ENCODE results near the gene PLEKHA8.

PLEKHA8 gene

DNA sequence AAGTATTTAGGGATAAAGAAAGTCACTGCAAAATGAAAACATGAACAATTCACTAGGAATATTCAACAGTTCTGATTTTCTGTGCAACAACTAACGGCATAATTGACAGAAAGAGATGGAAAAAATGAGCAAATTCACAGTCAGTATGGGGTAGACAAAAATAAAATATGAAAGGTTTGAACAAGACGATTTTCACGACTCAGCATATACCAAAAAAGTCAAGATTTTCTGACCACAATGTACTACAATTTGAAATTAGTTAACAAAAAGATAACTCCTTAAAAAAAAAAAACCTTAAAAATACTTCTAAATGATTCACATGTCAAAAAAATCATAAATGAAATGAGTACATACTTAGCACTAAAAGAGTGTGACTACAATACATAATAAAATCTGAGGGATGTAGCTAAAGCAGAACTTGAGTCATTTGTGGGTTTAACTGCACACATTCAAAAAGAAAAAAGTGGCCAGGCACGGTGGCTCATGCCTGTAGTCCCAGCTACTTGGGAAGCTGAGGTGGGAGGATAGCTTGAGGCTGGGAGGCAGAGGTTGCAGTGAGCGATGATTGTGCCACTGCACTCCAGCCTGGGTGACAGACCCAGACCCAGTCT lies 84.0 kb downstream of the PLEKHA8 start:
- no peak overlapping the region for H3K4me3 Mint-ChIP-seq
- no peaks in the 10 kb centered on the region for H3K36me3 Mint-ChIP-seq (ENCODE audit: insufficient read depth)
- peaks cover 5 to 7% of the 10 kb centered on the region in 2 donors for H3K4me1 Mint-ChIP-seq (ENCODE audit: low read depth in 2 of 2)
- no peak overlapping the region for H3K27ac Mint-ChIP-seq
- DNase-seq = no peak
- H3K27me3 Mint-ChIP-seq = no peaks in the 10 kb centered on the region
- ATAC-seq (replicated peaks) = no peak
- peaks cover 0 to 3% of the 10 kb centered on the region in 2 donors for H3K9me3 Mint-ChIP-seq

DNA sequence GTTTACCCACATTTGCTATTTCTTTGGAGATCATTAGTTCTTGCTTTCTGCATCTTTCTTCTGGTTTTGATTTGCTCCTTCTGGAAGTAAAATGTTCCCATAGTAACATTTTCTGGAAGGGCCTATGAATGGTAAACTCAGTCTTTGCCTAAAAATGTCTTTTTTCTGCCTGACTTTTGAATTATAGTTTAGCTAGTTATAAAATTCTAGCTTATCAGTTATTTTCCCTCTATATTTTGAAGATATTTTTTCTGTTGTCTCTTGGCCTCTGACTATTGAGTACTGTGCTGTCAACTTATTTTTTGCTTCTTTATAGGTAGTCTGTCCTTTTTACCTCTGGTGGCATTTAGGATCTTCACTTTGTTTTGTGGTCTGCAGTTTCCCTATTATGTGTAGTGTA lies 84.9 kb downstream of the PLEKHA8 start:
- H3K9me3 Mint-ChIP-seq = peaks cover 0 to 3% of the 10 kb centered on the region in 2 donors
- H3K27ac Mint-ChIP-seq = no peak overlapping the region
- H3K27me3 Mint-ChIP-seq = no peaks in the 10 kb centered on the region
- peaks cover 3% of the 10 kb centered on the region for H3K36me3 Mint-ChIP-seq (ENCODE audit: insufficient read depth)
- DNase-seq = no peak
- peaks cover 5 to 7% of the 10 kb centered on the region in 2 donors for H3K4me1 Mint-ChIP-seq (ENCODE audit: low read depth in 2 of 2)
- ATAC-seq (replicated peaks) = no peak
- no peak overlapping the region for H3K4me3 Mint-ChIP-seq

DNA sequence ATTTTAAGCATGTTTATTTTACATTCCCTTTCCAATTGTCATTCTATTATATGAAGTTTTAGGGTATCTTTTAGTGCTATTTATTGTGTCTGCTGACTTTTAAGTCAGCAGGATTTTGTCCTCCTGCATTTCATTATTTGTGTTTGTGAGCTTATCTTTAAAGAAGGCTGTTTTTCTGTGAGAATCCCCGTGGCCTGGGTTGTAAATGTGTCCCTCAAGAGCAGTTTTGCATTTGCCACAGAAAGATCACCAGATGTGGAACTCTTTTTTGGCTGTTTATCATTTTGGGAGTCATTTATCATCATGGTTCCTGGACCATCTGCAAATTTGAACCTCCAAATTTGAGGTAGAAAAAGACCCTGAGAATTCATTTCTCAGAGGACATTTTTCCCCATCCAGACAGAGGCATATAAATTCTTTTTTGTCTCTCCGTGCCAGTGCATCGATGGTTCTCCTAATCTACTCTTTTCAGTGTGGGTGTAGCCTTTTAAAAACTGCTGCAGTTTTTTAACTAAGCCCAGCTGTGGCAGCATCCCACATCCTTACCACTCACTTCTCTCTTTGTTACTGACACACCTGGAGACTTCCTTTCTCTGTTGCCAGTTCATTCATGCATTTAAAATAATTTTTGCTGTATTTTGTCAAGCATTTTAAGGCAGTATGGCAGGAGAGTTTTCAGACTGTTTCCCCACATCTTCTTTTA lies 86.5 kb downstream of the PLEKHA8 start:
- no peaks in the 10 kb centered on the region for H3K27me3 Mint-ChIP-seq
- H3K4me1 Mint-ChIP-seq (ENCODE audit: low read depth in 2 of 2) = peaks cover 5 to 7% of the 10 kb centered on the region in 2 donors
- no peak overlapping the region for H3K4me3 Mint-ChIP-seq
- peaks cover 0 to 3% of the 10 kb centered on the region in 2 donors for H3K9me3 Mint-ChIP-seq
- H3K27ac Mint-ChIP-seq = no peak overlapping the region
- peaks cover 7% of the 10 kb centered on the region for H3K36me3 Mint-ChIP-seq (ENCODE audit: insufficient read depth)
- no peak for ATAC-seq (replicated peaks)
- DNase-seq = no peak

DNA sequence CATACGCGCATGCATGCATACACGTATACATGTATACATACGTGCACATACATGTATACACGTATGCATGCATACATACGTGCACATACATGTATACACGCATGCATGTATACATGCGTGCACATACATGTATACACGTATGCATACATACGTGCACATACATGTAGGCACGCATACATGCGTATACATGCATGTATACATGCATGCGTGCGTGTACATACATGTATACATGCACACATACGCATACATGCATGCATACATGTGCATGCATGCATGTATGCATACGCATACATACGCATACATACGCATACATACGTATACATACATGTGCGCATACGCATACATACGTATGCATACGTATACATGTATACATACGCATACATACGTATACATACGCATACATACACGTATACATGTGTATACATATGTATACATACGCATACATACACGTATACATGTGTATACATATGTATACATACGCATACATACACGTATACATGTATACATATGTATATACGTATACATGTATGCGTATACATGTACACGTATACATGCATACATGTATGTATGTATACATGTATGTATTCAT lies 87.6 kb downstream of the PLEKHA8 start:
- no peak overlapping the region for H3K4me3 Mint-ChIP-seq
- peaks cover 0 to 3% of the 10 kb centered on the region in 2 donors for H3K9me3 Mint-ChIP-seq
- DNase-seq (no peak), ATAC-seq (replicated peaks) (no peak)
- peaks cover 7% of the 10 kb centered on the region for H3K36me3 Mint-ChIP-seq (ENCODE audit: insufficient read depth)
- no peak overlapping the region for H3K27ac Mint-ChIP-seq
- peaks cover 5 to 7% of the 10 kb centered on the region in 2 donors for H3K4me1 Mint-ChIP-seq (ENCODE audit: low read depth in 2 of 2)
- H3K27me3 Mint-ChIP-seq = no peaks in the 10 kb centered on the region

DNA sequence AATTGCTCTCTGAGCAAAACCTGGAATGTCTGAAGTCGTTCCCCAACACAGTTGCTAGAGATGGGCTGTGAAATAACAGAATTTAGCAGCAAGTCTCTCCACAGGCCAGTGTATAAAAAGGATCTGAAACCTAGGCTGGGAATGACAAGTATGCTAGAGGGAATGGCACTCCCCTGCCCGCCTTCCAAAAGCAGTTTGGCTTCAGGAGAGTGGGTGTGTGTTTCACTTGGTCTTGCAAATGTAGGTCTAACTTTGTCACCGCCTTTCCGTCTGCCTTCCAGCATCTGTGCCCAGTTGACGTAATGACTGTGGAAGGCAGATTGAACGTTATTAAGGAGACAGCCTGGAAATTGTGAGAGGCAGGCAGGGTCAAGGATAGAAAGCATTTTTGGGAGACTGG lies 88.6 kb downstream of the PLEKHA8 start:
- H3K27me3 Mint-ChIP-seq = no peaks in the 10 kb centered on the region
- DNase-seq (no peak), ATAC-seq (replicated peaks) (no peak)
- H3K27ac Mint-ChIP-seq = no peak overlapping the region
- H3K9me3 Mint-ChIP-seq = peaks cover 0 to 3% of the 10 kb centered on the region in 2 donors
- H3K36me3 Mint-ChIP-seq (ENCODE audit: insufficient read depth) = peaks cover 7% of the 10 kb centered on the region
- H3K4me3 Mint-ChIP-seq = no peak overlapping the region
- H3K4me1 Mint-ChIP-seq (ENCODE audit: low read depth in 2 of 2) = peaks cover 5 to 7% of the 10 kb centered on the region in 2 donors

DNA sequence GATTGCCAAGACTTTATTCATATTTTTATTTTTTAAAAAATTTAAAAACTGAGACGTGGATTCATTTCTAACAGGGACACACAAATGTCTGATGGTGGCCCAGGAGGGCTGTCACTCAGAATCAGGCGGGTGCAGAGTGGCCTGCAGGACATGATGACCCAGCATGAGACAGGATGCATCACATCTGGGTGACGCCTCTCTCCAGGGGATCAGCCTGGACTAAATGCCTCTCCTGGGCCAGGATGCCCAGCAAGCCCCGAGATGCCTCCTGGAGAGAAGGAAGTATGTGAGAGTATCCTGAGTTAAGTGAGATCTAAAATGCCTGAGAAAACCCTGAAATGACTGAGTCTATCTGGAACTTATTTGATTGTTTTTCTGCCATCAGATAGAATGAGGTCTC lies 89.7 kb downstream of the PLEKHA8 start:
- Mint-ChIP-seq H3K4me3 (no peak overlapping the region), H3K27ac (no peak overlapping the region), H3K4me1 (ENCODE audit: low read depth in 2 of 2) (peaks cover 5 to 7% of the 10 kb centered on the region in 2 donors), H3K27me3 (no peaks in the 10 kb centered on the region), H3K9me3 (peaks cover 0 to 1% of the 10 kb centered on the region in 2 donors), H3K36me3 (ENCODE audit: insufficient read depth) (peaks cover 7% of the 10 kb centered on the region)
- DNase-seq (no peak), ATAC-seq (replicated peaks) (no peak)

DNA sequence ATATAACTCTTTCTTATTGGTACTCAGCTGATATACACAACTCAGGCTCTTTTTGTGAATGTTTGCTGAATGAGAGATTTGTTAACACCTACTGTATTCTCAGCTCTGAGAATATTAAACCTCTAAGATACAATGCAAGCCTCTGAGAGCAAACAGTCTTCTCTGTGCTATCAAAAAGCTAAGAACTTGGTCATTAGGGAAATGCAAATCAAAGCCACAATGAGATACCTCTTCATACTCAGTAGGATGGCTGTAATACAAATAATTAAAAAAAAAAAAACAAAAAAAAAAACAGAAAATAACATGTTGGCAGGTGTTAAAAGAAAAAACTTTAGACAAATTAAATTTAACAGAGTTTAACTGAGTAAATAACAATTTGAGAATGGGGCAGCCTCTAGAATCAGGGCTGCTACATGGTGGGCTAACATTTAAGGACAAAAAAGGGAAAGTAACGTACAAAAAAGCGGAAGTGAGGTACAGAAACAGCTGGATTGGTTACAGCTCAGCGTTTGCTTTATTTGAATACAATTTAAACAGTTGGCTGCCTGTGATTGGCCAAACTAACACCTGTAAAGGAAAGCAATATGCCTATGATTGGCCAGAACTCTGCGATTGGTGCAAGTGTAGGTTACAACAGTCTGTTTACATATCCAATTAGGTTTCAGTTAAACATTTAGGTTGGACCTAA lies 91.8 kb downstream of the PLEKHA8 start:
- no peaks in the 10 kb centered on the region for H3K27me3 Mint-ChIP-seq
- ATAC-seq (replicated peaks) = no peak
- peaks cover 7% of the 10 kb centered on the region for H3K36me3 Mint-ChIP-seq (ENCODE audit: insufficient read depth)
- H3K9me3 Mint-ChIP-seq = no peaks in the 10 kb centered on the region
- DNase-seq = no peak
- H3K4me1 Mint-ChIP-seq (ENCODE audit: low read depth in 2 of 2) = peaks cover 0 to under 1% of the 10 kb centered on the region in 2 donors
- H3K4me3 Mint-ChIP-seq = no peak overlapping the region
- no peak overlapping the region for H3K27ac Mint-ChIP-seq

DNA sequence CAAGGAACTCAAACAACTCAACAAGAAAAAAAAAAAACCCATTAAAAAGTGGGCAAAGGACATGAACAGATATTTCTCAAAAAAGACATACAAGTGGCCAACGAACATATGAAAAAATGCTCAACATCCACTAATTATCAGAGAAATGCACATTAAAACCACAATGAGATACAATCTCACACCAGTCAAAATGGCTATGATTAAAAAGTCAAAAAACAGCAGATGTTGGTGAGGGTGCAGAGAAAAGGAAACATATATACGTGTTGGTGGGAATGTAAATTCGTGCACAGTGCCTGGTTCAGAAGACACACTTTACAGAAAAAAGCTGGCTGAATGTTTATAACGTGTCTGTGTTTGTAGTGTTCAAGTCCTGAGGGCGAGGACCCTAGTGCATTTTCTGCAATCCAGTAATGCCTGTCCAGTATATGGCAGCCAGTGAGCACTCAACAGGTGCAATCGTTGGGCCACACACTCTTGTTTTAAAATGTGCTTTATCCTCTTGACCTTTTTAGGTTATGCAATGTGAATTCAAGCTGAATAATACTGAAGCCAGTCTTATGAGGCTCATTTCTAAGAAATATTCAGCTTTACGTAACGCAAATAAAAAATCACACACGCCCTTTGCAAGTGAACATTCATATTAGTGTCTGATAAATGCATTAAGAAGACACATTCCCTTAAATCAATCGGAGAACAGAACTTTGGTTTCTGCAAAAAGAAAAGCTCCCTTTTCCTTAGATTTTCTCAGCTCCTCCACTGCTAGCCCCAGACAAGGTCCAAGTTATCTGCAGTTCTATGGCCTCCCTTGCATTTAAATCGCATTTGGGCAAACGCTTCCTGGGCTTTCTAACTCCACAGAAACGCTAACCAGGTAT lies 105.8 kb downstream of the PLEKHA8 start:
- Mint-ChIP-seq H3K9me3 (no peaks in the 10 kb centered on the region), H3K4me1 (ENCODE audit: low read depth in 2 of 2) (peaks cover 5 to 8% of the 10 kb centered on the region in 2 donors), H3K4me3 (peak overlapping the region; percentile 82 to 83), H3K27me3 (no peaks in the 10 kb centered on the region), H3K36me3 (ENCODE audit: insufficient read depth) (peaks cover 18% of the 10 kb centered on the region), H3K27ac (peak overlapping the region; percentile 88 to 92)
- DNase-seq (no peak), ATAC-seq (replicated peaks) (no peak)

DNA sequence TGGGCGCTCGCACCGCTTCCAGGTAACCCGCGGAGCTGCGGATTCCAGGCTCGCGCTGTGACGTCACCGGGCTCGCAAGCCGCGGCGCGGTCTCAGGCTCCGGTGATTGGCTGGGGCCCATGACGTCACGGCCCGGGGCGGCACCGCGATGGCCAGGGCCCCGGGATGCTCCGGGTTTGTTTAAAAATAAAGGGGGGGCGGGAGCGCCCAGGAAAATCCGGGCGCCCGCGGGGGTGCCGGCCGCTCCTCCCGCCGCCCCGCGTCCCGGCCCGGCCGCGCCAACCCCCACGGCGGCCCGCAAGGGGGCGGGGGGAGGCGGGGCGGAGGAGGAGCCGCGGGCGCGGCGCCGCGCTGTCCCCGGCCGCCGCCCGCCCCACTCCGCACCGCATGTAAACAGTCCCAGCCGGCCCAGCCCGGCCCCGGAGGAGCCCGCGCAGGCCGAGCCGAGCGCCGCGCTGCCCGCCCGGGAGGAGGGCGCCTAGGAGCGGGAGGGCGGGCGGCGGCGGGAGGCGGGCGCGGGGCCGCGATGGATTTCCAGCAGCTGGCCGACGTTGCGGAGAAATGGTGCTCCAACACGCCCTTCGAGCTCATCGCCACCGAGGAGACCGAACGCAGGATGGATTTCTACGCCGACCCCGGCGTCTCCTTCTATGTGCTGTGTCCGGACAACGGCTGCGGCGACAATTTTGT lies 106.5 kb downstream of the PLEKHA8 start, which contains the start of gene MTURN:
Gene MTURN (plus strand): TSS at position 376 of the 690 bp plus-strand sequence. CDS start 151 bp downstream, at position 527.
- peaks cover 18% of the 10 kb centered on the region for H3K36me3 Mint-ChIP-seq (ENCODE audit: insufficient read depth)
- H3K27me3 Mint-ChIP-seq = no peaks in the 10 kb centered on the region
- ATAC-seq (replicated peaks) (peak; percentile 83), DNase-seq (peak; percentile 83 to 87 (median 84))
- peak within 1 kb of the TSS; percentile 86 for H3K4me3 Mint-ChIP-seq
- peaks cover 5 to 8% of the 10 kb centered on the region in 2 donors for H3K4me1 Mint-ChIP-seq (ENCODE audit: low read depth in 2 of 2)
- no peaks in the 10 kb centered on the region for H3K9me3 Mint-ChIP-seq
- peak within 1 kb of the TSS; percentile 88 to 92 for H3K27ac Mint-ChIP-seq

DNA sequence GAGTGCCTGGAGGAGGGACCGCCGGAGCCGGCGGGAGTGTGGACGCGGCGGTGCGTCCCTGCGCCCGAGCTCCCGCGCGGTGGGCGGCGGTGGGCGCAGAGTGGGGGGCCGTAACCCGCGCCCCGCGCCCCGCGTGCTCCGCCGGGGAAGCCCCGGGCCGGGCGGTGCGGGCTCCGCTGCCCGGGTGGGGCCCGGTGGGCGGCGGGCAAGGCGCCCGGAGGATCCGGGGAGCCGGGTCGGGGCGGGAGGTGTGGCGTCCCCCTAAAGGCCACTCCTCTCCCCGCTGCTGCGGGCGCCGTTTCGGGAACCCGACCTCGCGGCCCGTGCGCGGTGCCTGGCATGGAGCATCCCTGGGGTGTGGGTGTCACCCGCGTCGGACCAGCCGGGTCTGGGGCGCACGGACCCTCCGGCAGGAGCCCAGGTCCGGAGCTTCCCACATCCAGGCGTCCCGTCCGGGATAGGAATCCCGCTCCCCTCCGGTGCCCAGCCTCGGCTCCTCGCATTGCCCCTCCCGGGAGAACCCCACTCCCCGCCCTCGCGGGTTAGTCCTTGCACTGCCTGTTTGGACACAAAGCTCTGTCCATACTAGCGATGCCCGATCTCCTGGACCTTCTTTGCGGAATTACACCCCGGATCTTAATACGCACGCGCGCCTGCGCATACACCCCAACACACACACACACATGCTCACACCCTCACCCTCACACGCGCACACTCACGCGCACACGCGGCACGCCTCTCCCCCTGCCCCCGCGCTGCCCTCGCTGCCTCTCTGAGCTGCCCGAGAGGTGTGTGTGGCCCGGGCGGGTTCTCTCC lies 107.3 kb downstream of the PLEKHA8 start:
- ATAC-seq (replicated peaks) (peak; percentile 45), DNase-seq (peak; percentile 32 to 50 (median 43))
- Mint-ChIP-seq H3K27ac (peak overlapping the region; percentile 35 to 88), H3K9me3 (no peaks in the 10 kb centered on the region), H3K4me1 (ENCODE audit: low read depth in 2 of 2) (peaks cover 5 to 8% of the 10 kb centered on the region in 2 donors), H3K4me3 (peak overlapping the region; percentile 86), H3K36me3 (ENCODE audit: insufficient read depth) (peaks cover 21% of the 10 kb centered on the region), H3K27me3 (no peaks in the 10 kb centered on the region)

DNA sequence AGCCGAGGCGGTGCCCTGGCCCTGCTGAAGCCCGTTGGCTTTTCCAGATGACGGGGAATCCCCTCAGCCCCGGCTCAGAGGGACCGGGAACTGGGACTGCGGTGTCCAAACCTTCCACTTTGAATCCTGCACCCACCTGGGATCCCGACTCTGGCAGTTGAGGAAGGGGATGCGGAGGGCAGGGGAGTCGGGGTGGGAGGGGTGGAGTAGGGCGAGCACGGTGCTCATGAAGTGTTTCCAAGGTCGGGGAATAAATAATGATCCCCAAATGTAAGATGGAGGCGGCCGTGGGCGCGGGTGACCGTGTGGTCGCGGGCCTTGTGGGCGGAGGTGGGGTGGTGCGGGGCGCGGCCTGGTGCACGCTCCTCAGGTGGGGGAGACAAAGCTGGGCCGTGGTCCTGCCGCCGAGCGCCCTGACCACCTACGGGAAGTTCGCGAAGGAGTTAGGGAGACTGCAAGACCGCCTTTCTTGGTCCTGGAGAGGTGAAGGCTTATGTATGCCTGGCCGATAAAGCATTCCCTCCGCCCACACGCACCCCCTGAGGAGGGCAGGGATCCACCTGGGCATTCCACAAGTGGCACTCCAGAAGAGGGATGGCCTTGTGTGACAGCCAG lies 108.0 kb downstream of the PLEKHA8 start:
- H3K9me3 Mint-ChIP-seq = no peaks in the 10 kb centered on the region
- H3K27me3 Mint-ChIP-seq = no peaks in the 10 kb centered on the region
- H3K36me3 Mint-ChIP-seq (ENCODE audit: insufficient read depth) = peaks cover 21% of the 10 kb centered on the region
- DNase-seq = no peak
- no peak for ATAC-seq (replicated peaks)
- peaks cover 5 to 8% of the 10 kb centered on the region in 2 donors for H3K4me1 Mint-ChIP-seq (ENCODE audit: low read depth in 2 of 2)
- peak overlapping the region; percentile 86 for H3K4me3 Mint-ChIP-seq
- H3K27ac Mint-ChIP-seq = peak overlapping the region; percentile 35 to 83
